Right lobe of liver (tissue), 4 donors: ENCODE data around the gene PLPPR2.

Experiments used
- CTCF ChIP-seq, 4 donors: fragments of 200-600 bp in 3 of 4; fragments of 450-650 bp in 1 of 4; IDR thresholded peaks; one replicate each; pipeline versions ENCODE4 v1.5.1 to v1.8.0; 2016 to 2022; ENCODE audit warnings: antibody characterized with exemption in 4 of 4, mild to moderate bottlenecking in 2 of 4
- POLR2A ChIP-seq: fragments of 450-650 bp; IDR thresholded peaks from one replicate; pipeline ENCODE4 v1.6.1; 2017; ENCODE audit warnings: antibody characterized with exemption, mild to moderate bottlenecking
- donor health status: DM: no; HTN: no; CAD: no.
- donor health status: DM: no; HTN: no; CAD: no.
- donor health status: DM: no; HTN: yes; CAD: no.

GRCh38 chr19:11377756-11378155 is 22.5 kb downstream of the PLPPR2 start:
- TF ChIP-seq CTCF (IDR thresholded peaks at IDR 0.05) (no peak), POLR2A (no peak)
